Smooth muscle cell (in vitro differentiated cells): Measurements from ENCODE around the gene EID3. TPM values are rescaled to one million over a fixed set of nuclear protein-coding genes. Genes with fewer than 3 reads are reported as not detected.

Source experiments
- DNase-seq: peaks from one replicate; lab custom pipeline; 2025; ENCODE audit not compliant: unreplicated experiment; lab: John Stamatoyannopoulos, UW
- H2AFZ ChIP-seq: fragments of 200-600 bp; sonication (generic); 2 replicates; pipeline ENCODE4 v1.6.0; 2016; ENCODE audit warnings: antibody characterized with exemption, low read depth, mild to moderate bottlenecking
- H3F3A ChIP-seq: fragments of 200-600 bp; sonication (generic); 2 replicates; pipeline ENCODE4 v1.6.0; 2017; ENCODE audit warnings: antibody characterized with exemption, low read depth
- H3K27ac ChIP-seq: fragments of 200-600 bp; sonication (generic); 2 replicates; pipeline ENCODE4 v1.5.1; 2016; ENCODE audit warnings: low read depth, mild to moderate bottlenecking
- H3K27me3 ChIP-seq: fragments of 200-600 bp; sonication (generic); 2 replicates; pipeline ENCODE4 v1.6.1; 2016; ENCODE audit warnings: low read depth, mild to moderate bottlenecking
- H3K36me3 ChIP-seq: fragments of 200-600 bp; sonication (generic); 2 replicates; pipeline ENCODE4 v1.5.1; 2016; ENCODE audit warnings: low read depth
- H3K4me1 ChIP-seq: fragments of 200-600 bp; sonication (generic); 2 replicates; pipeline ENCODE4 v1.5.1; 2016; ENCODE audit warnings: low read depth
- H3K4me2 ChIP-seq: fragments of 200-600 bp; sonication (generic); 2 replicates; pipeline ENCODE4 v1.6.0; 2016; ENCODE audit warnings: mild to moderate bottlenecking
- H3K4me3 ChIP-seq: fragments of 200-600 bp; sonication (generic); 2 replicates; pipeline ENCODE4 v1.5.1; 2016; ENCODE audit warnings: mild to moderate bottlenecking
- H3K79me2 ChIP-seq: fragments of 200-600 bp; sonication (generic); 2 replicates; pipeline ENCODE4 v1.6.0; 2016; ENCODE audit warnings: low read depth, mild to moderate bottlenecking
- H3K9ac ChIP-seq: fragments of 200-600 bp; sonication (generic); 2 replicates; pipeline ENCODE4 v1.6.0; 2016; ENCODE audit warnings: low read depth
- H3K9me3 ChIP-seq: fragments of 200-600 bp; sonication (generic); replicated peaks from 2 replicates; pipeline ENCODE4 v1.5.1; 2016; ENCODE audit warnings: low read depth
- H4K20me1 ChIP-seq: fragments of 200-600 bp; sonication (generic); 2 replicates; pipeline ENCODE4 v1.6.0; 2016; ENCODE audit warnings: low read depth
- WGBS: methylation state at CpG from one replicate; pipeline ENCODE4 v1.1.7; 2016; ENCODE audit warnings: low lambda C conversion rate; 5-methylcytosine and 5-hydroxymethylcytosine counted together
- polyA plus RNA-seq: library from polyadenylated mRNA; unstranded; fragments of >200 nt; fragmentation: Nextera tagmentation; extraction: Ambion mirVana; gene quantifications from 2 replicates; pipeline ENCODE4 v1.2.1, GENCODE V29; 2016
- total RNA-seq: library from RNA; depleted of rRNA; stranded (reverse); fragments of >200 nt; gene quantifications from 2 replicates; pipeline ENCODE4 v1.2.3, GENCODE V29; 2014
- TF ChIP-seq, protein P1 (sequence below): fragments of 200-600 bp; sonication (generic); IDR thresholded peaks from 2 replicates; pipeline ENCODE4 v1.5.1; 2017; ENCODE audit warnings: borderline replicate concordance, mild to moderate bottlenecking, antibody characterized with exemption; ENCODE audit not compliant: insufficient read depth, poor library complexity, severe bottlenecking

The EID3 gene
- total and polyA plus RNA-seq, 2 experiments from 2014 or later = 1.5 to 4.0 TPM

DNA sequence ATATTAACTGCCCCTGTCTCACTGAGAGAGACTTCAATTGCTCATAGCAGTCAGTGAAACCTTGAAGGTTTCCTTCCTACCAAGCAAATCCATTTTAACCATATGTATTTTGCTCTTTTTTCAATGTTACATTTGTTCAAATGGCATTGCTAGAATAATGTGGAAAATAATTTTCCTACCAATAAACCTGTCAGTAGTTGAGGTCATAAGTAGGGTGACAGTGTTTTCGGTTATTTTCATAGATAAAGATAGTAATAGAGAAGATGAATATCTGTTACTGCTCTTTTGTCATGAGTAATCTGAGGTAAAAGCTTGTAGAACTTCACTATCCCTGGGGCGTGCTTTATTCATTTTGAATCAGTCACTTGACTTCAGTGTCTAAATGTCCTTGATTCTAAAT is 32.6 kb downstream of the EID3 start:
- Histone ChIP-seq H3K27me3 (no peaks in the 10 kb centered on the region), H3K36me3 (peaks cover 8% of the 10 kb centered on the region), H3K4me3 (no peak overlapping the region), H4K20me1 (no peaks in the 10 kb centered on the region), H3F3A (no peaks in the 10 kb centered on the region), H3K4me2 (no peak overlapping the region), H3K27ac (no peak overlapping the region), H3K9ac (no peak overlapping the region), H2AFZ (no peak overlapping the region), H3K9me3 (no peaks in the 10 kb centered on the region), H3K4me1 (no peaks in the 10 kb centered on the region), H3K79me2 (no peaks in the 10 kb centered on the region)
- TF ChIP-seq, protein P1, sequence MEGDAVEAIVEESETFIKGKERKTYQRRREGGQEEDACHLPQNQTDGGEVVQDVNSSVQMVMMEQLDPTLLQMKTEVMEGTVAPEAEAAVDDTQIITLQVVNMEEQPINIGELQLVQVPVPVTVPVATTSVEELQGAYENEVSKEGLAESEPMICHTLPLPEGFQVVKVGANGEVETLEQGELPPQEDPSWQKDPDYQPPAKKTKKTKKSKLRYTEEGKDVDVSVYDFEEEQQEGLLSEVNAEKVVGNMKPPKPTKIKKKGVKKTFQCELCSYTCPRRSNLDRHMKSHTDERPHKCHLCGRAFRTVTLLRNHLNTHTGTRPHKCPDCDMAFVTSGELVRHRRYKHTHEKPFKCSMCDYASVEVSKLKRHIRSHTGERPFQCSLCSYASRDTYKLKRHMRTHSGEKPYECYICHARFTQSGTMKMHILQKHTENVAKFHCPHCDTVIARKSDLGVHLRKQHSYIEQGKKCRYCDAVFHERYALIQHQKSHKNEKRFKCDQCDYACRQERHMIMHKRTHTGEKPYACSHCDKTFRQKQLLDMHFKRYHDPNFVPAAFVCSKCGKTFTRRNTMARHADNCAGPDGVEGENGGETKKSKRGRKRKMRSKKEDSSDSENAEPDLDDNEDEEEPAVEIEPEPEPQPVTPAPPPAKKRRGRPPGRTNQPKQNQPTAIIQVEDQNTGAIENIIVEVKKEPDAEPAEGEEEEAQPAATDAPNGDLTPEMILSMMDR = no peak
- no peak for DNase-seq
- 92% methylated on average over 2 of the region's 2 CpGs for WGBS

DNA sequence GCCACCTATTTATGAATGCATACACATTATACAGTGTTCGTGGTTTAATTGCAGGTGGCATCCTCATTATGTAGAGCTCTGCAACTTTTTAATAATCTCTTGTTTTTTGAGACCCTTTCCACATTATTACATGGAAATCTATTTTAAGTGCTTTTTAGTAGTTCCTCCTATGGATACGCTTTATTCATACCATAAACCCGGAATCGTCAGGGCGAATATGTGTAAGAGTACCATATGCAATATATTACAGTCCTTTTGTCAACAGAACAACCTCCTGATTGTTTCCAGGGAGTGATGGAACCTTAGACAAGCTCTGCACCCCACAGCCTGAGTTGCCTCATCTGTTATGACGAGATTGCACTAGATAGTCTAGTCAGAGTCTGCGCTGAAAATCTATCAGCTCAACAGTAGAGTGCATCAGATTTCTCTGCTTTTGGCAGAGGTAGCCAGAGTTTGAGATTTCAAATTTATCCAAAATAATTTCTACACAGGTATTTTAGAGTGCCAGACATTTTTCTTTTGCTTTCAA is 33.6 kb downstream of the EID3 start:
- Histone ChIP-seq H3K36me3 (peaks cover 8% of the 10 kb centered on the region), H3K79me2 (no peaks in the 10 kb centered on the region)

DNA sequence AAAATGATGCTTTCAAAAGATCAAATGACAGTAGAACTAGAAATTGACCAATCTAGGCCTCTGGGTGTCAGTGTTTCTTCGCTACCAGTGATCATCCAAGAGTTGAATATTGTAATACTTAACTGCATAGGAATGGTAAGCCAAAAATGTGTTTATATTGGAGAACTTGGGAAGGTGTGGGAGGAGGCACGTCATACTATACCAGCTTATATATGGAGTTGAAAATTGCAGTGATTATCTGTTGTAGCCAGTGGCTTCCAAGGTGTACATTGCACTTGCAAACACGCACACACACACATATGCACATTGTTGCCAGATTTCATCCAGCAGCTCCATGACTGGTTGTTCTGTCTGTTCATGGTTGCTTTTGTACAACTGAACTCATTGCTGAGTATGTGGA is 36.1 kb downstream of the EID3 start:
- no peaks in the 10 kb centered on the region for H3K27me3 ChIP-seq
- TF ChIP-seq, protein P1 = no peak
- peaks cover under 1% of the 10 kb centered on the region for H4K20me1 ChIP-seq
- no peak for DNase-seq
- H3K36me3 ChIP-seq = peaks cover 8% of the 10 kb centered on the region
- no peaks in the 10 kb centered on the region for H3K4me1 ChIP-seq
- WGBS = 93% methylated on average over 3 of the region's 3 CpGs
- no peaks in the 10 kb centered on the region for H3K79me2 ChIP-seq
- H3K4me2 ChIP-seq = no peak overlapping the region
- no peaks in the 10 kb centered on the region for H3F3A ChIP-seq
- no peaks in the 10 kb centered on the region for H3K9me3 ChIP-seq
- no peak overlapping the region for H3K4me3 ChIP-seq
- H3K27ac ChIP-seq = no peak overlapping the region
- no peak overlapping the region for H3K9ac ChIP-seq
- no peak overlapping the region for H2AFZ ChIP-seq

More for the DNA sequence above, 33.6 kb downstream of the EID3 start:
- H3K4me2 ChIP-seq = no peak overlapping the region
- DNase-seq = no peak
- H3K9me3 ChIP-seq = no peaks in the 10 kb centered on the region
- TF ChIP-seq, protein P1 = no peak
- no peaks in the 10 kb centered on the region for H3K27me3 ChIP-seq
- no peaks in the 10 kb centered on the region for H3K4me1 ChIP-seq
- no peaks in the 10 kb centered on the region for H4K20me1 ChIP-seq
- H3K27ac ChIP-seq = no peak overlapping the region
- no peak overlapping the region for H2AFZ ChIP-seq
- 85% methylated on average over 7 of the region's 7 CpGs for WGBS
- H3K9ac ChIP-seq = no peak overlapping the region
- H3F3A ChIP-seq = no peaks in the 10 kb centered on the region
- no peak overlapping the region for H3K4me3 ChIP-seq

DNA sequence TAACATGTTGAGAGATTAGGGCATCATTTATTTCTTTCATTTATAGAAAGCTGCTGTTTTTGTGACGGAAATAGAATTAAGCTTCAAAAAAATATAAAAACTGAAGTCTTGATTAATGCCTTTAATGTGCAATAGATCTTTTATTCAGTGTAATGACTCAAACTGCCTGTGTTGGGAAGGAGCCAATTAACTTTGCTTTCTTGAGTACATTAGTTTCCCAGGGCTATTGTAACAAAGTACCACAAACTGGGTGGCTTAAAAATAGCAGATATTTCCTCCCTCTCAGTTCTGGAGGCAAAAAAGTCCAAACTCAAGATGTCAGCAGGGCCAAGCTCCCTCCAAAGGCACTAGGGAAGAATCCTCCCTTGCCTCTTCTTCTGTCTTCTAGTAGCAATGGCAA is 36.6 kb downstream of the EID3 start:
- Histone ChIP-seq H3K4me3 (no peak overlapping the region), H3K27ac (no peak overlapping the region), H3K36me3 (peaks cover 8% of the 10 kb centered on the region), H3K4me2 (no peak overlapping the region), H3K79me2 (no peaks in the 10 kb centered on the region), H3K9me3 (no peaks in the 10 kb centered on the region), H3K27me3 (no peaks in the 10 kb centered on the region), H2AFZ (no peak overlapping the region), H3K9ac (no peak overlapping the region), H3F3A (no peaks in the 10 kb centered on the region), H4K20me1 (peaks cover 6% of the 10 kb centered on the region), H3K4me1 (no peaks in the 10 kb centered on the region)
- TF ChIP-seq, protein P1 = no peak
- DNase-seq = no peak
- 98% methylated on average over 1 of the region's 1 CpG for WGBS
